Measurements from ENCODE around the gene CDKAL1. TPM values are rescaled to one million over a fixed set of nuclear protein-coding genes. Genes with fewer than 3 reads are reported as not detected.

Gene CDKAL1
- total RNA-seq, 2 donors from 2014 or later = 23.5 to 26.4 TPM

- Histone ChIP-seq H3K4me3 (ENCODE audit: low read length) (no peak overlapping the region), H3K9me3 (ENCODE audit: control insufficient read depth, low read length) (no peaks in the 10 kb centered on the region), H3K27ac (ENCODE audit: low read depth, low read length) (no peak overlapping the region), H3K36me3 (ENCODE audit: control insufficient read depth, insufficient read depth, low read length) (no peaks in the 10 kb centered on the region), H3K27me3 (ENCODE audit: control insufficient read depth, insufficient read depth, low read length, poor library complexity, severe bottlenecking) (no peaks in the 10 kb centered on the region), H3K9ac (ENCODE audit: extremely low read depth, low read length, poor library complexity, severe bottlenecking) (no peak overlapping the region), H3K4me1 (ENCODE audit: control insufficient read depth, insufficient read depth, low read length) (no peaks in the 10 kb centered on the region)
- Mint-ChIP-seq H3K4me1 (peaks cover 10% of the 10 kb centered on the region), H3K27me3 (ENCODE audit: insufficient read depth) (no peaks in the 10 kb centered on the region), H3K36me3 (ENCODE audit: low read depth) (peaks cover 7% of the 10 kb centered on the region), H3K4me3 (no peak overlapping the region), H3K9me3 (peaks cover 5% of the 10 kb centered on the region), H3K27ac (no peak overlapping the region)
- no peak for TF ChIP-seq CTCF (conservative IDR thresholded peaks at IDR 0.05)
- 83 to 93% methylated on average over 1 to 2 of the region's 2 CpGs for WGBS, 2 experiments (ENCODE audit: insufficient coverage in 1 of 2, insufficient read length in 1 of 2)
- no peak for DNase-seq
Observed at GRCh38 chr6:20672038-20672437, 137.8 kb downstream of the CDKAL1 start.

GRCh38 chr6:20673458-20673857, 139.2 kb downstream of the CDKAL1 start:
- WGBS, 2 experiments (ENCODE audit: insufficient coverage in 1 of 2, insufficient read length in 1 of 2) = 96 to 98% methylated on average over 4 of the region's 4 CpGs
- Mint-ChIP-seq H3K4me3 (no peak overlapping the region), H3K27ac (no peak overlapping the region), H3K27me3 (ENCODE audit: insufficient read depth) (no peaks in the 10 kb centered on the region), H3K9me3 (peaks cover 5% of the 10 kb centered on the region), H3K36me3 (ENCODE audit: low read depth) (peaks cover 7% of the 10 kb centered on the region), H3K4me1 (peaks cover 6% of the 10 kb centered on the region)
- Histone ChIP-seq H3K9ac (ENCODE audit: extremely low read depth, low read length, poor library complexity, severe bottlenecking) (no peak overlapping the region), H3K36me3 (ENCODE audit: control insufficient read depth, insufficient read depth, low read length) (no peaks in the 10 kb centered on the region), H3K27ac (ENCODE audit: low read depth, low read length) (no peak overlapping the region), H3K4me1 (ENCODE audit: control insufficient read depth, insufficient read depth, low read length) (no peaks in the 10 kb centered on the region), H3K4me3 (ENCODE audit: low read length) (no peak overlapping the region), H3K9me3 (ENCODE audit: control insufficient read depth, low read length) (no peaks in the 10 kb centered on the region), H3K27me3 (ENCODE audit: control insufficient read depth, insufficient read depth, low read length, poor library complexity, severe bottlenecking) (no peaks in the 10 kb centered on the region)
- no peak for DNase-seq
- no peak for TF ChIP-seq CTCF (conservative IDR thresholded peaks at IDR 0.05)

- Mint-ChIP-seq H3K36me3 (ENCODE audit: low read depth) (peaks cover 12% of the 10 kb centered on the region), H3K27ac (no peak overlapping the region), H3K27me3 (ENCODE audit: insufficient read depth) (no peaks in the 10 kb centered on the region), H3K4me3 (no peak overlapping the region), H3K9me3 (peaks cover 5% of the 10 kb centered on the region), H3K4me1 (peaks cover 6% of the 10 kb centered on the region)
- TF ChIP-seq CTCF (conservative IDR thresholded peaks at IDR 0.05) = no peak
- no peaks in the 10 kb centered on the region for H3K27me3 ChIP-seq (ENCODE audit: control insufficient read depth, insufficient read depth, low read length, poor library complexity, severe bottlenecking)
- 83% methylated on average over 1 of the region's 1 CpG; no CpG with 5 or more reads in 1 of the 2 experiments for WGBS, 2 experiments (ENCODE audit: insufficient coverage in 1 of 2, insufficient read length in 1 of 2)
- no peak overlapping the region for H3K9ac ChIP-seq (ENCODE audit: extremely low read depth, low read length, poor library complexity, severe bottlenecking)
- no peak overlapping the region for H3K4me3 ChIP-seq (ENCODE audit: low read length)
- DNase-seq = no peak
- no peaks in the 10 kb centered on the region for H3K4me1 ChIP-seq (ENCODE audit: control insufficient read depth, insufficient read depth, low read length)
- no peak overlapping the region for H3K27ac ChIP-seq (ENCODE audit: low read depth, low read length)
- H3K36me3 ChIP-seq (ENCODE audit: control insufficient read depth, insufficient read depth, low read length) = no peaks in the 10 kb centered on the region
- no peaks in the 10 kb centered on the region for H3K9me3 ChIP-seq (ENCODE audit: control insufficient read depth, low read length)
Observed at GRCh38 chr6:20674664-20675063, 140.4 kb downstream of the CDKAL1 start.

All from endodermal cell (in vitro differentiated cells).